KOPT-K1 (cell line): ENCODE data around the gene RPS10.
"Not testable (repeated sequence)": the region's sequence is repeated elsewhere in the genome, so short reads cannot be mapped to it uniquely, and the experiment has no call there.

Source experiments
- H3K27ac ChIP-seq: fragments of 200-600 bp; sonication (generic); 2 replicates; pipeline ENCODE4 v1.5.1; 2016; ENCODE audit warnings: antibody characterized with exemption, mild to moderate bottlenecking, low read depth, low read length; ENCODE audit not compliant: poor library complexity, severe bottlenecking
- H3K36me3 ChIP-seq: fragments of 200-600 bp; sonication (generic); 2 replicates; pipeline ENCODE4 v1.5.1; 2017; ENCODE audit warnings: antibody characterized with exemption, mild to moderate bottlenecking, low read length, moderate library complexity; ENCODE audit not compliant: insufficient read depth
- H3K9me3 ChIP-seq: fragments of 200-600 bp; sonication (generic); 2 replicates; pipeline ENCODE4 v1.5.1; 2017; ENCODE audit warnings: antibody characterized with exemption, low read length, mild to moderate bottlenecking; ENCODE audit not compliant: insufficient read depth, poor library complexity, severe bottlenecking

RPS10 gene

DNA sequence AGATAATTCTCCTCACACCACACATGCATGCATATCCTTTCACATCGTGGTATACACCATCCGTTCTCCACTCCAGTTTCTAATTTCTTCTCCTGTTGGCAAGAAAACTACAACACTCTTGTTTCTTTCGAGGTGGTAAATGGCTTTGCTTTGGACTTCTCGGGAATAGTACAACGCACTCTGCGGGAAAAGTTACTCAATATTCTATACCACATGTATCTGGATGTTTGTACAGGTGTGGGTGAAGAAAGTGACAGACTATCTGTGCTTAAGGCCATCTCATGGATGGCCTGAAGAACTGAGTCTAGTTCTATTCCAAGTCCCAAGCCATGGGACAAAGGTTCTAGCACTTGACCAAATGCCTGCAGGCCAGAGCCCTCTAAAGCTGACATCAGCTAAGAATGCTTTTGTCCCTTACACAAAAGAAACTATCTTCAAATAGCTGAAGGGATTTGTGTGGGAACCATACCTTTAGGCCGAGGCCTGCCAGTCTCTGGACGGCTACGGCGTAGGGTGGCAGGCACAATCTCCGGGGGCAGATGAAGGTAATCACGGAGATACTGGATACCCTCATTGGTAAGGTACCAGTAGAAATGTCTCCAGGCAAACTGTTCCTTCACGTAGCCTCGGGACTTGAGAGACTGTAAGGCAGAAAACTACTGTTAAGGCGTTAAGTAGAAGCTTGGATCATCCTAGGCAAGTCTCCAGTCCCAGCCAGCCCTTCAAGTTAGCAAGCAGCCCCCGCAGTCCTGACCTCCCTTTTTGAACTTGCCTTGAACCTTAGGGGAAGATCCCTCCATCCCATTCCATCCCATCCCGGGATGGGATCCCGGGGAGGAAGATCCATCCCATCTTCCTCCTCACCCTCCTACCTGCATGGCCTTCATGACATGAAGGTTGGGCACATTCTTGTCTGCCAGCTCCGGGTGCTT, 1.4 kb downstream of the RPS10 start:
- peaks cover 60% of the 10 kb centered on the region for H3K36me3 ChIP-seq

DNA sequence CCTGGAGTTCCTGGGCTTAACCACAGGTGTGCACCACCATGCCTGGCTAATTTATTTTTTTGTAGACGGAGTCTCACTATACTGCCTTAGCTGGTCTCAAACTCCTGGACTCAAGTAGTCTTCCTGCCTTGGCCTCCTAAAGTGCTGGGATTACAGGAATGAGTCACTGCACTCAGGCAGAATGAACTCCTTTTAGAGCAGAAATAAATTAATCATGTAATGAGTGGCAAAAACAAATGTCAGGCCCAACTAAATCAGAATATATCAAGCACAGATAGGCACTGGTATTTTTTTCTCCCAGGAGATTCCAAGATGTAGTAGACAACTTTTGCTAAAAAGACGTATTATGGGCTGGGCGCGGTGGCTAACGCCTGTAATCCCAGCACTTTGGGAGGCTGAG, 2.6 kb downstream of the RPS10 start:
- Histone ChIP-seq H3K36me3 (peaks cover 72% of the 10 kb centered on the region), H3K27ac (no peak overlapping the region), H3K9me3 (no peaks in the 10 kb centered on the region)

More for the DNA sequence above, 1.4 kb downstream of the RPS10 start:
- H3K9me3 ChIP-seq: no peaks in the 10 kb centered on the region
- H3K27ac ChIP-seq: peak overlapping the region; percentile 81

DNA sequence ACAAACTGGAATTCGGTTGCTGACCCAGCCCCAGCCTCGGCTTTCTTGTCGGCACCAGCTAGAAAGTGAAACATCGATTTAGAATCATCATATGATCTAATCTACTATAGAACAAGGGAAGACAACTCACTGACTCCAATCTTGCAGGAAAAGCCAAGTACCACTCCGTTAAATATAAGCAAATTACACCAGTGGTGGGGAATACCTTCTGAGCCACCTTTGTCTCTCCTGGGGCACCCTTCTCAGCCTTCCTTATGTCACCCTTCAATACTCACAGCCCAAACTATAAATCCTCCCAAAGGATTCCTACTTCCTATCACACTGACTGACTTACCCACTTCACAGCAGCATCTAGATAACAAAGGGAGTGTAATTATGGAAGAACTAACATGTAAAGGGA, 7.5 kb downstream of the RPS10 start:
- Histone ChIP-seq H3K36me3 (peaks cover 97% of the 10 kb centered on the region), H3K27ac (no peak overlapping the region), H3K9me3 (no peaks in the 10 kb centered on the region)

DNA sequence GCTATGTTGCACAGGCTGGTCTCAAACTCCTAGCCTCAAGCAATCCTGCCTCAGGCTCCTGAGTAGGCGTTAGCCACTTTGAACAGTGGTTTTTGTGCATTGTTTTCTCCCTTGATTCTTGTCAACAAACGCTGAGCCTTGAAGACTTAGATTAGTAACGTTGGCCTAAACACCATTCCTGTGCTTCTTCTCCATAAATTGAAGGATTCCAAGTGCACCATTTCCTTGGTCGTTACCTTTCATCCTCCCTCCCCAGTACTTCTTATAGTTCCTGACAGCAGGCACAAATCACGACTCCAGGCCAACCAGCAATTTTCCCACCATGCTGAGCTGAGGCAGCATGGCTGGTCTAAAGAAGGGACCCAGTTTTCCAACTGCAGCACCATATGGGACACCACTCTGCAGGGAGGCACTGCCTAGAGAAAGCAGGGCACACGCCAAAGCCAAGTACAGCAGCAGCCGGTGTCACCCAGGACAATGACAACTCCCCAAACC, 8.9 kb downstream of the RPS10 start:
- Histone ChIP-seq H3K9me3 (no peaks in the 10 kb centered on the region), H3K36me3 (peaks cover 93% of the 10 kb centered on the region), H3K27ac (no peak overlapping the region)

DNA sequence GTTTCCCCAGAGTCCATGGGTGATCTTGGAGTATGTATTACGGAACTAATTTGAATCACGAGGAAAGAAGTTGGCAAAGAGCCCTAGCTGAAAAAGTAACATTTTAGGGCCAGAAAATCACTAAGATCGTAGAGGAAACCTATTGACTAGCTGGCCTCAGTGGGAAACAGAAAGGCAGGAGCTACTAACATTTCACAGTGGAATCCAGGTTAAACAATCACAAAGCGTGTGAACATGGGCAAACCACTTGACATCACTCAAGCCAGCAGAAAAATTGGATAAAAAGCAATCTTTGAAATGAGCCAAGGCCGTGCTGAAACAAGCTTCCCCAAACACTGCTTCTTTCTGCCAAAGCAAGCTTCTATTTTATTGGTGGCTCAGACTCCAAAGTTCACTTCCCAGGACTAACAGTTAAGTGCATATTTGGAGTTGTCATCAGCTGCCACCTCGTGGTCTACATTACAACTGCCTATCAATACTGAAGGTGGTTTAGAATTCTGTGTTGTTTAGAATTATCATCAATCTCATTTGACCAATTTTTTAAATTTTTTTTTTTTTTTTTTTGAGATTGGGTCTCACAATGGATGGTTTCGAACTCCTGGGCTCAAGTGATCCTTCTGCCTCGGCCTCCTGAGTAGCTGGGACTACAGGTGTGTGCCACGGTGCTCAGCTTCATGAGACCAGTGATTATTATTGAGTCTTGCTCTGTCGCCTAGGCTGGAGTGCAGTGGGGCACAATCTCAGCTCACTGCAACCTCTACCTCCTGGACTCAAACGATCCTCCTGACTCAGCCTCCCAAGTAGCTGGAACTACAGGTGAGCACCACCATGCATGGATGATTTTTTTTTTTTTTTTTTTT, 10.6 kb downstream of the RPS10 start:
- Histone ChIP-seq H3K27ac (no peak overlapping the region), H3K36me3 (peaks cover 79% of the 10 kb centered on the region), H3K9me3 (no peaks in the 10 kb centered on the region)

DNA sequence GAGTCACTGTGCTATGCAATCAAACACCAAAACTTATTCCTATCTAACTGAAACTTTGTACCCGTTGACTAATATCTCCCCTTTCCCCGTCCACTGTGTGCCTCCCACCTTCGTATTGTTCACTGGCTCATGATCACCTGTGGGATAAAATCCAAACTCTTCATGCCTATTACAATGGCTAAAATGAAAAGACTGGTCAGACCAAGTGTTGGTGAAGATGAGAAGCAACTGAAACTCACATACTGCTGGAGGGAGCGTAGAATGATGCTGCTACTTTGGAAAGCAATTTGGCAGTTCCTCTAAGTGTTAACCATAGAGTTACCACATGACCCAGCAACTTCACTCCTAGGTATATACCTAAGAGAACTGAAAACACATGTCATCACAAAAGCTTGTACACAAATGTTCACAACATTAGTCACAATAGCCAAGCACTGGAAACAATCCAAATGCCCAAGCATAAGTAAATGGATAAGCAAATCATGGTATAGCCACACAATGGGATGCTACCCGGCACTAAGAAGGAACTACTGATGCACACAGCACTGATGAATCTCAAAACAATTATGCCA, 13.1 kb downstream of the RPS10 start:
- peaks cover 58% of the 10 kb centered on the region for H3K36me3 ChIP-seq
- no peak overlapping the region for H3K27ac ChIP-seq
- no peaks in the 10 kb centered on the region for H3K9me3 ChIP-seq

DNA sequence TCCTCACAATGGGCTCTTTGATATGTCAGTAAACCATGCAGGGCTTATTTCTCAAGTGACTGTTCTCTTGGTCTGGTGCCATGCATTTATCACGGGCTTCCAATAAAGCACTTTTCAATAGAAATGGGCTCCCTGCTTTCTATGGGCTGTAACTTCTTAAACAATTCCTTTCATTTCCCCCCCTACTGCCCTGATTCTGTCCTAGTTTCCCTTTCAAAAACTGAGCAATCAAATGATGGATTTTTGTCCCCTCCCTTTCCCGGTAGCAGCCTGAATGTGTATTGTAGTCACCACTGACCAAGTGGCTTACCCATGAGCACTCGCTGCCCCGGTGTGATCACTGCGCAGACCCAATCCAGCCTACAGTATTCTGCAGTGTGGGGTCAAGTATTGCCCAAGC, 13.9 kb downstream of the RPS10 start:
- H3K27ac ChIP-seq: no peak overlapping the region
- no peaks in the 10 kb centered on the region for H3K9me3 ChIP-seq
- peaks cover 51% of the 10 kb centered on the region for H3K36me3 ChIP-seq

DNA sequence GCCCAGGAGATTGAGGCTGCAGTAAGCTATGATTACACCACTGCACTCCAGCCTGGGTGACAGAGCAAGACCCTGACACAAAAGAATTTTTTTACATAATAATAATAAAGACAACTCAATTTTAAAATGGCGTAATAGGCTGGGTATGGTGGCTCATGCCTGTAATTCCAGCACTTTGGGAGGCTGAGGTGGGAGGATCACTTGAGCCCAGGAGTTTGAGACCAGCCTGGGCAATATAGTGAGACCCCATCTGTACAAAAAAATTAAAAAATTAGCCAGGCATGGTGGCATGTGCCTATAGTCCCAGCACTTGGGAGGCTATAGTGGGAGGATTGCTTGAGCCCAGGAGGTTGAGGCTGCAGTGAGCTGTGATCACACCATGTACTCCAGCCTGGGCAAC, 18.0 kb downstream of the RPS10 start:
- H3K27ac ChIP-seq, H3K9me3 ChIP-seq: not testable (repeated sequence)
- peaks cover 17% of the 10 kb centered on the region for H3K36me3 ChIP-seq

DNA sequence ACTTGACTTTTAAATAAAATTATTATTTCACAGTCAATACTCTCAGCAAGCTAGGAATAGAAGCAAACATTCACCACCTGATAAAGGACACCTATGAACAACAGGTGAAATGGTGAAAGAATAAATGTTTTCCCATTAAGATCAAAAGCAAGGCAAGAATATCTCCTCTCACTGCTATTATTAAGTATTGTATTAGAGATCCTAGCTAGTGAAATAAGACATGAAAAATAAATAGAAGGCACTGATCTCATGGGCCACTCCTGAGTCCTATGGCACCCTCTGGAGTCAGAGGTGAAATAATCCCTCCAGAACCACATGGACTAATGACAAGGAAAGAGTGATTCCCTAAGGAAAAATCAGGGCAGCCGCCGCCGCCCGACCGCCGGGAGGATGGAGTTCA, 29.4 kb downstream of the RPS10 start:
- Histone ChIP-seq H3K27ac (no peak overlapping the region), H3K36me3 (no peaks in the 10 kb centered on the region)

DNA sequence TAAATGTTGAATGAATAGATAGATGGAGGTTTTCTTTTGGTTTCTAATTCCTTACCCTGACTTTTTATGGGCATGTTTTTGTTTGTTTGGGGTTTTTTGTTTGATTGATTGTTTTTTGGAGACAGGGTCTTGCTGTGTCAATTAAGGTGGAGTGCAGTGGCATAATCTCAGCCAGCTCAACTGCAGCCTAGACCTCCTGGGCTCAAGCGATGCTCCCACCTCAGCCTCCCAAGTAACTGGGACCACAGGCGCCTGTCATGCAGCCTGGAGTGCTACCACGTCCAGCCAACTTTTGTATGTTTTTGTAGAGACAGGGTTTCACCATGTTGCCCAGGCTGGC, 31.9 kb downstream of the RPS10 start:
- peaks cover 6% of the 10 kb centered on the region for H3K9me3 ChIP-seq
- H3K36me3 ChIP-seq: no peaks in the 10 kb centered on the region
- no peak overlapping the region for H3K27ac ChIP-seq

More for the DNA sequence above, 29.4 kb downstream of the RPS10 start:
- peaks cover 6% of the 10 kb centered on the region for H3K9me3 ChIP-seq

DNA sequence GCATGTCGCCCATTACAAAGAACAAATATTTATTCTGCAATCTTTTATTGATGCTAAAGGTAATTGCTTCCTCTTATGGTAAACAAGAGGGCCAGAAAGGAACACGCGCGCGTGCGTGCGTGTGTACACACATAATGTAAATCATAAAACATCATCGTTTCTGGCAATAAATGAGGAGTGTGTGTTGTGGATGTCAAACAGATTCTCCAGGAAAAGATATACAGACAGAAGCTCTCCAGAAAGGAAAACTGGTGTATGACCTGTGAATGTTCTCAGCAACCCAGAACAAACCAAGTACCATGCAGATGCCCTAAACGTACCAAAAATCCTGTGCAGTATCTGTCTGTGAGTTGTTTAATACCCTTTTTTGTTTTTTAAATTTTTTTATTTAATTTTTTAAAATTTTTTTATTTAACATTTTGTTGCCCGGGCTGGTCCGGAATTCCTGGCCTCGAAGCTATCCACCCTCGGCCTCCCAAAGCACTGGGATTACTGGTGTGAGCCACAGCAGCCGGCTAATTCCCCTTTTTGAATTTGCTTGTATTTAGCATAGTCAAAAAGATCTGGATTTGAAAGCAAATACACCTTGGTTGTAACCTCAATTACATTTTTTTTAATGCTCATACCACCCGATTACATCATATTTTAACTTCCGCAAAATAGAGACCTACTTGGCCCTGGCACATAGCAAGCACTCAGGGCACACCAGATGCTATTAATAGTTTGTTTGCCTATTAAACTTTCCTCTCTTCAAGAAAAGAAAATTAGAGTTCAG, 32.5 kb downstream of the RPS10 start:
- H3K27ac ChIP-seq: peak overlapping the region; percentile 83
- H3K9me3 ChIP-seq: peaks cover 6% of the 10 kb centered on the region
- no peaks in the 10 kb centered on the region for H3K36me3 ChIP-seq

DNA sequence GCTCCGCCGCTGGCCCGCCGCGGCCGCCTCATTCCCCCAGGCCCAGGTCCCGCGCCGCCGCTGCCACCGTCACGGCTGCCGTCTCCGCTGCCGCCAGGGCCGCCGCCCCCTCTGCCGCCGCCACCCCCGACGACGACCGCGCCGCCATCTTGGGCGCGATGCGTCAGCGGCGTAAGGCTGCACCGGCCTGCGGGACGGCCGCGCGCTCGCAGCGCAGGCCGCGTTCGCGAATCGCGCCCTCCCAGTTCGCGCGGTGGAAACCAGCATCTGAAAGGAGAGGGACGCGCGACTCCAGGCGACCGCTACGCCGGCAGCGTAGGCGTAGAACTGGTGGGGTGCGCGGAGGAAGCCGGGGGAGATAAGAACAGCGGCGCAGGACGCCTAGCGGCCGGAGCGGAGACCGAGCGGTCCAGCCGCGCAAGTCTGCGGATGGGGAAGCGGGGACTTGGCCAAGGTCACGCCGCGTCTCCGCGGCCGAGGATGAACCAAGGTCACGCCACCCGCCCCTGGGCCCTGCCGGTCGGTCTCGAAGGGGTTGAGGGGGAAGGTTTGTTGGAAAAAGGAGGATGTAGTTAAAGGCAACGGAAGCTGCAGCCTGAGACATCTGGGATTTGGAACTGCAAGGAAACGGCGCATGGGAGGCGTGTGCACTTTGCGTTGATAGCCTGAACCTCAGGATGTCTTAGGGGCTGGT, 33.2 kb downstream of the RPS10 start, which contains the start of gene NUDT3:
TSS of gene NUDT3 (minus strand) at position 173 of the 694 bp plus-strand sequence. CDS start 307 bp downstream, outside the sequence.
- Histone ChIP-seq H3K9me3 (peaks cover 6% of the 10 kb centered on the region), H3K27ac (peak within 1 kb of the TSS; percentile 83), H3K36me3 (no peaks in the 10 kb centered on the region)

DNA sequence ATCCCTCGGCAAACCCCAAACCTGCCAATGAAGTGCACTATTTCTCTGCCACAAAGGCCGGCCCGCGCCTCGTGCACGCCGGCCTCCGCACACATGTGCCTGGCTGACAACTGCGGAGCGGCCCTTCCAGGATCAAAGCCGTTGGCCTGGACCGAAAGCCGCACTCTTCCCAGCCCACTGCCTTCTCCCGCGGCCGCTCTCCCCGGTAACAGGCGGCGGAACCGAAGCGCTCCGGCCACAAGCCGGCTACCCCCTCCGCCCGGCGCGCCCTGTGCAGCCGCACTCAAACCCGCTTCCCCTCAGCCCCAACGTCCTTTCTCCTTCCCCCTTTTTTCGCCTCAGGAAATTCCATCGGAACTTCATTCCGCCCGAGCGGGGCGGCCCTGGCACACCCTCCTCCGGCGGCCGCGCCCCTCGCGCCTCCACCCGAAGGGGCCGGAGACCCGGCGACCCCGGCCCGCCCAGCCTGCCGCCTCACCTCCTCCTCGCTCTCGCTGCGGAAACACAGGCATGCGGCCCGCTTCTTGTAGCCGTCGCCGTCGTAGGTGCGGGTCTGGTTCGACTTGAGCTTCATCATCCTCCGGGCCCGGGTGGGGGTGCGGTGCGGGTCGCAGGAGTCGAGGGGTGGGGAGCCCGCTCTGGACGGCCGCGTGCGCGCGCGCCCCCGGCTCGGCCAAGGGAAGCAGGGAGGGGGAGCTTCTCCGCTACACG, 33.9 kb downstream of the RPS10 start:
- Histone ChIP-seq H3K27ac (peak overlapping the region; percentile 83), H3K36me3 (no peaks in the 10 kb centered on the region), H3K9me3 (peaks cover 6% of the 10 kb centered on the region)
